GM21526 (cell line): ENCODE data around the gene DKK3.

Experiments
- ATAC-seq: cut with Tn5 transposase; IDR thresholded peaks from one replicate; pipeline ENCODE4 v1.9.1; 2021; ENCODE audit warnings: moderate library complexity; ENCODE audit not compliant: unreplicated experiment, low FRiP score

The DKK3 gene

DNA sequence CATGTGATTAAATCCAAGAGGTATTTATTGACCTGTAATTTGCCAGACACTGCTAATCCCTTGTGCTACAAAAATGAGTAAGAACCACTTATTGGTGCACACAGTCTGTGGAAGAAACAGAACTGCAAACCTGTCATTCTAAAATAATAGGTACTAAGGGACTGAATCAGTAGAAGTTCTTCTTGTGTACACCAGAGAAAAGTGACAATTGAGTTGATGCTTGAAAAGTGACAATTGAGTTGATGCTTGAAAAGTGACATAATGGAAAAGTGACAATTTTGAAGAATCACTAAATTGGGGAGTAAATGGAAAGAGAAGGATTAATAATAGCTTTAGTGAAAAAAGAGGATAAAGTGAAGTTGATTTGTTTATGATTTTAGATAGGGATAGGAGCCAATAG is 56.4 kb downstream of the DKK3 start:
- no peak for ATAC-seq

DNA sequence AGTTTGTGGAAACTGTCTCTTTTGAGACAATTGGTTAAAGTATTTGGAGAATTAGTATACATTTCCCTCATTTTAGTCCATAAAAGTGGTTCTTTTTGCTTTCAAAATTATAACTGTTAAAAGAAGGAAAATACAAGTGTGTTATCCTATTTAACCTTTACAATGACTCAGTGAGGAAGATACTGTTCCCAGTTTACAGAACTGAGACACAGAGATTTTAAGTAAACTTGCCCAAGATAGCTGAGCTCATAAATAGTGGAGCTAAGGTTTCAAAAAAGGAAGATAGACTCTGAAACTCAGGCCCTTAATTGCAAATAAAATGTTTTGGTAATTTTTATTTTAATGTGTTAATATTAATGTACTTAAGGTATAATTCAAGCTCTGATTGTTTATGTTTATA is 58.9 kb downstream of the DKK3 start:
- no peak for ATAC-seq

DNA sequence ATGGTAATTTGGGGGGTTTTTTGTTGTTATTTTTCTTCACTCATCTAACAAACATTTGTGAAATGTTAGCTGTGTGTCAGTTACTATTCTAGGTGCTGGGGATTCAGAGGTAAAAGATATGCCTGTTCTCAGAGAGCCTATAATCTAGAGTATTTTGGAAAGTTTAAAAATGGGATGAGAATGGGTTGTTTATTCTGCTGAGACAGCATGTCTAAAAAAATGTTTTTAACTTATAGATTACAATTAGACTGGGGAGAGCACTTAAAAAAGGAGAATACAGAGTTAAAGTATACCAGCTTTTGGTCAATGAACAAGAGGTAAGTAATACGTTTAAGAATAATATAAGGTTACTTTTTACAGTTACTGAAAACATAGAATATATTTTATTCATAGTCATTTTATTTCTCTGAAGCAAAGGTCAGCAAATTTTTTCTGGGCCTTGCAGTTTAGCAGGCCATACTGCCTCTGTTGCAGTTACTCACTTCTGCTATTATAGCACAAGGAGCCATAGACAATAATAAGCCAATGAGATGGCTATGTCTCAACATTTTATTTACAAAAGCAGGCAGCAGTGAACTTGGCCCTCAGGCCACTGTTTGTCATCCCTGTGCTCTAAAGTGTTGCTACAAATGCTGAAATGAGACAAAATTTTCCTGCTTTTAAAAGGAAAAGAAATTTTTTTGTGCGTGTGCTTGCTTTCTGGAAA is 60.0 kb downstream of the DKK3 start:
- ATAC-seq = no peak

GRCh38 chr11:11947825-11948224 is 60.6 kb downstream of the DKK3 start:
- ATAC-seq = no peak

- no peak for ATAC-seq
Measured at GRCh38 chr11:11946878-11947277, 61.5 kb downstream of the DKK3 start.

GRCh38 chr11:11946180-11946579 is 62.2 kb downstream of the DKK3 start:
- no peak for ATAC-seq

DNA sequence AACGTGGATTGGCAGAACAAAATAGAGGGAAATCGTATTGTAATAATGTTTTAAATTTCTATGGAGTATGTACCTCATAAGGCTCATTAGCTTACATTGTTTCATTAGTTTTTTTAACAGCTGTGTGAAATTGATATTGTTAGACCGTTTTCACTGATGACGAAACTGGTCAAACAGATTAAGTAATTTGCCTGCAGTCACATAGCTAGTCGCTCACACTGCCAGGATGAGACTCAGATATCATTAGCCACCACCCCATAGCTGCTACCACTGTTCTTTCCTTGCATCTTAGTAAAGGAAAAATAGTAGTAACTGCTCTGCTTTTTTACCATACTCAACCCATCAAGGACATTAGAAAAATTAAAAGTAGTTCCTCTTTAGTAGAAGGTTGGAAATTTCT is 64.0 kb downstream of the DKK3 start:
- no peak for ATAC-seq

GRCh38 chr11:11942668-11943067 is 65.8 kb downstream of the DKK3 start:
- no peak for ATAC-seq

- no peak for ATAC-seq
Measured at GRCh38 chr11:11940551-11940950, 67.9 kb downstream of the DKK3 start.

- no peak for ATAC-seq
Measured at GRCh38 chr11:11937957-11938356, 70.5 kb downstream of the DKK3 start.

GRCh38 chr11:11937433-11937832 is 71.0 kb downstream of the DKK3 start:
- ATAC-seq = no peak

GRCh38 chr11:11935536-11935935 is 72.9 kb downstream of the DKK3 start:
- ATAC-seq = no peak

DNA sequence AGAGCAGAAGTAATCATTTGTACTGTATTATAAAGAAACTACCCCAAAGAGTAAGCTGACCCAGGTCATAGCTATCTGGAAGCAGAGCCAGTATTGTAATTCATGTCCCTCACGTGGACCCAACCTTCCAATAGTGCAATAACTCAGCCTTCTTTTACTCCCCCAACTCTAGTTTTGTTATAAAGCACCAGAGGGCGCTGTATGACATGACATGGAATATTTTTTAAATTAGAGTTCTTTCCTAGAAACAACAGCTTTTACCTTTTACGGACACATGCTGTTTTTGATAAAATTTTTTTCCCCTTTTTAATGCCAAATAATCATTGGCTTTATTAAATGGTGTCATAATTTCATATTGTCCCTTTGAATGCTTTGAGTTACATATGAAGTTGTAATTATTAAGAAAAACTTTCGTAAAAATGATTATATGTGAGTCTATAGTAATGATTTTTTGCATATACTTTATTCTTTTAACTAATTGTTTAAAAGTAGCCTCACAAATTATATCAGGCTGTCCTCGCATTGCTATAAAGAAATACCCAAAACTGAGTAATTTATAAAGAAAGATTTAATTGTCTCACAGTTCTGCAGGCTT is 76.9 kb downstream of the DKK3 start:
- ATAC-seq = no peak

GRCh38 chr11:11929920-11930319 is 78.5 kb downstream of the DKK3 start:
- no peak for ATAC-seq

DNA sequence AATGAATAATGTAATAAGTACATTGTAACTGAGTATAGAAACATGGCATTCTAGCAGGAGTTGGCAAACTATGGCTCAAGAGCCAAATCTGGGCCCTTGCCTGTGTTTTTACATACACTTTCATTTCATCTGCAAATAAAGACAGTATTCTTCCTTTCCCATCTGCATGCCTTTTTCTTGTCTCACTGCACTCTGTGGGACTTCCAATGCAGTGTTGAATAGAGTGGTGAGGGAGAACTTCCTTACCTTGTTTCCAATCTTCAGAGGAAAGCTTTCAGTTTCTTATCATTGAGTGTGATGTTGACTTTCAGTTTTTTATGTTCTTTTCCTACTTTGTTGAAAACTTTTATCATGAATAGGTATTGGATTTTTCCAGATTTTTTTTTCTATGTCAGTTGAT is 84.6 kb downstream of the DKK3 start:
- ATAC-seq = no peak

- ATAC-seq = no peak
Measured at GRCh38 chr11:11916981-11917399, 91.4 kb downstream of the DKK3 start.

- no peak for ATAC-seq
Measured at GRCh38 chr11:11915625-11916024, 92.8 kb downstream of the DKK3 start.

DNA sequence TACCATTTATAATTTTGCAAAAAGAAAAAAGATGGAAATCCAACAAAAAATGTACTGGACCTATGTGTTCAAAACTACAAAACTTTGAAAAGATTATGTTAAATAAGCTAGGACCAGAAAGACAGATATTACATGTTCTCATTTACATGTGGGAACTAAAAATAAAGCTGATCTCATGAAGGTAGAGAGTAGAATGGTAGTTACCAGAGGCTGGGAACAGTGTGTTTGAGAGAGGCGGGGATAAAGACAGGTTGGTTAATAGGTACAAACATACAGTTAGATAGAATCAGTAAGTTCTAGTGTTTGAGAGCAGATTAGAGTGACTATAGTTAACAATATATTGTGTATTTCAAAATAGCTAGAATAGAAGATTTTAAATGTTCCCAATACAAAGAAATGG is 95.0 kb downstream of the DKK3 start:
- no peak for ATAC-seq
